BE2C (cell line): ENCODE results near the gene ARRDC4.
A peak's percentile ranks its signal among the peaks of the same experiment; 100 is the strongest.

Source experiments
- DNase-seq: peaks from one replicate; pipeline ENCODE4 v3.0.0-alpha.2; 2020
- H3K27me3 ChIP-seq: fragments of 250-450 bp; sonication (Bioruptor Pico); 2 replicates; pipeline ENCODE4 v1.5.1; 2020; ENCODE audit warnings: mild to moderate bottlenecking
- H3K36me3 ChIP-seq: fragments of 250-450 bp; sonication (Bioruptor Pico); 2 replicates; pipeline ENCODE4 v1.5.1; 2020; ENCODE audit warnings: mild to moderate bottlenecking
- H3K4me1 ChIP-seq: fragments of 250-450 bp; sonication (Bioruptor Pico); 2 replicates; pipeline ENCODE4 v1.5.1; 2020
- H3K4me3 ChIP-seq: 2 replicates; pipeline ENCODE4 v1.5.1; 2011; ENCODE audit warnings: low read depth, low read length
- H3K9me3 ChIP-seq: fragments of 250-450 bp; sonication (Bioruptor Pico); 2 replicates; pipeline ENCODE4 v1.5.1; 2020
- CTCF ChIP-seq: IDR thresholded peaks from 2 replicates; pipeline ENCODE4 v1.5.1; 2012; ENCODE audit warnings: mild to moderate bottlenecking, low read depth, low read length

The ARRDC4 gene

GRCh38 chr15:97968380-97968779 lies 7.9 kb downstream of the ARRDC4 start:
- H3K27me3 ChIP-seq: no peaks in the 10 kb centered on the region
- H3K4me3 ChIP-seq: no peak overlapping the region
- no peak for DNase-seq
- no peak for TF ChIP-seq CTCF
- no peaks in the 10 kb centered on the region; the same call in 1 of the 2 replicates for H3K4me1 ChIP-seq
- no peaks in the 10 kb centered on the region for H3K9me3 ChIP-seq
- peaks cover 40% of the 10 kb centered on the region for H3K36me3 ChIP-seq

GRCh38 chr15:97972366-97972765 lies 11.9 kb downstream of the ARRDC4 start:
- no peaks in the 10 kb centered on the region for H3K9me3 ChIP-seq
- H3K4me1 ChIP-seq: no peaks in the 10 kb centered on the region; the same call in 1 of the 2 replicates
- peaks cover 28% of the 10 kb centered on the region for H3K36me3 ChIP-seq
- H3K27me3 ChIP-seq: no peaks in the 10 kb centered on the region
- TF ChIP-seq CTCF: no peak
- H3K4me3 ChIP-seq: no peak overlapping the region
- DNase-seq: no peak

- DNase-seq: no peak
- no peak for TF ChIP-seq CTCF
- Histone ChIP-seq H3K4me3 (no peak overlapping the region), H3K27me3 (no peaks in the 10 kb centered on the region), H3K9me3 (no peaks in the 10 kb centered on the region), H3K4me1 (no peaks in the 10 kb centered on the region; the same call in 1 of the 2 replicates), H3K36me3 (peaks cover 10% of the 10 kb centered on the region)
Observed at GRCh38 chr15:97976129-97976528, 15.6 kb downstream of the ARRDC4 start.

GRCh38 chr15:97976766-97977503 lies 16.4 kb downstream of the ARRDC4 start:
- Histone ChIP-seq H3K4me3 (no peak overlapping the region; the same call in 1 of the 2 replicates), H3K4me1 (no peaks in the 10 kb centered on the region; the same call in 1 of the 2 replicates), H3K36me3 (peaks cover 2% of the 10 kb centered on the region), H3K9me3 (no peaks in the 10 kb centered on the region), H3K27me3 (no peaks in the 10 kb centered on the region)
- no peak for TF ChIP-seq CTCF
- DNase-seq: no peak

- DNase-seq: no peak
- Histone ChIP-seq H3K9me3 (no peaks in the 10 kb centered on the region), H3K36me3 (no peaks in the 10 kb centered on the region), H3K27me3 (no peaks in the 10 kb centered on the region), H3K4me1 (no peaks in the 10 kb centered on the region), H3K4me3 (peak overlapping the region; percentile 42)
- TF ChIP-seq CTCF: no peak
Observed at GRCh38 chr15:97977734-97978133, 17.2 kb downstream of the ARRDC4 start.

- no peaks in the 10 kb centered on the region for H3K36me3 ChIP-seq
- no peaks in the 10 kb centered on the region for H3K4me1 ChIP-seq
- no peaks in the 10 kb centered on the region for H3K27me3 ChIP-seq
- DNase-seq: no peak
- TF ChIP-seq CTCF: no peak
- no peak overlapping the region for H3K4me3 ChIP-seq
- H3K9me3 ChIP-seq: no peaks in the 10 kb centered on the region
Observed at GRCh38 chr15:97978401-97979139, 18.1 kb downstream of the ARRDC4 start.
